ENCODE results near the gene PDE7B.
A peak's percentile ranks its signal among the peaks of the same experiment; 100 is the strongest.

PDE7B gene

DNA sequence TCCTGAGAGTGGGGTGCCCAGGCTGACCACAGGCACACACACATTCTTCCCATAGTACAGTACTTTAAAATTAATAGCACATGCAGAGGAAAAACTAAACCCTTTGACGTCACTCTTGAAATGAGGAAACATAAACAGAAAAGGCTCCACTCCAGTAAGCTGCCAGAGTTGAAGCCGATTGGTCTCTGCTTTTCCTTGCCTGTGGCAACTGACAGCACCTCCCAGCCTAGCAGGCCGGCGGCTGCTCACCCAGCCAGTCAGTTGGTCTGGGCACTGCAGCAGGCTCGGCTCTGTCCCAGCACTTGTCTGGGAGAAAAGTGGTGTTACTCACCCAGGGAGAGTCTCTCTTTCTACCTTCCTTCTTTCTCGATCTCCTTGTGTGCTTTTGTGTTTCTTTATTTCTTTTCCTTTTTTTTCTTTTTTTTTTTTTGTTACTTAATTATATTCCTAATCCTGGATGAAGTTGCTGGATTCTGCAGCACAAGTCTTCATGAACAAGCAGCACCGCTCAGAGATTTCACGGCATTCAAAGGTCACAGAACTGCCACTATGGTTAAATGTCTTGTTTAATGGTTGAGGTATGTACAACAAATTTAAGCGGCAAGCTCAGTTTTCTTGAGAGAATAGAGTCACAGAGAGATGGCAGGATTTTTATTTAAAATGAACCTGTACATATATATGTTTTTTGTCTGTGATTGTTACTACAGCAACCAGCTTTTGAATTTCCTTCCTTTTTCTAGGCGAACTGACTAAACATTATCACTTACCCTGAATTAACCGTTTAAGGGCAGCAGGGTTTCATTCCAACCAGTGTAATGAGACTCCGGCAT, at the start of gene PDE7B:
Gene PDE7B, plus strand, starts transcription at position 260 of the 830 bp plus-strand sequence.
- peak; percentile 97 for DNase-seq (ENCODE audit: low spot score)

GRCh38 chr6:135801755-135802465, 49.6 kb upstream of the PDE7B start:
- DNase-seq (ENCODE audit: low spot score) = no peak

- no peak for DNase-seq (ENCODE audit: low spot score)
Observed at GRCh38 chr6:135810486-135810885, 41.0 kb upstream of the PDE7B start.

- no peak for DNase-seq (ENCODE audit: low spot score)
Observed at GRCh38 chr6:135811170-135811569, 40.3 kb upstream of the PDE7B start.

DNA sequence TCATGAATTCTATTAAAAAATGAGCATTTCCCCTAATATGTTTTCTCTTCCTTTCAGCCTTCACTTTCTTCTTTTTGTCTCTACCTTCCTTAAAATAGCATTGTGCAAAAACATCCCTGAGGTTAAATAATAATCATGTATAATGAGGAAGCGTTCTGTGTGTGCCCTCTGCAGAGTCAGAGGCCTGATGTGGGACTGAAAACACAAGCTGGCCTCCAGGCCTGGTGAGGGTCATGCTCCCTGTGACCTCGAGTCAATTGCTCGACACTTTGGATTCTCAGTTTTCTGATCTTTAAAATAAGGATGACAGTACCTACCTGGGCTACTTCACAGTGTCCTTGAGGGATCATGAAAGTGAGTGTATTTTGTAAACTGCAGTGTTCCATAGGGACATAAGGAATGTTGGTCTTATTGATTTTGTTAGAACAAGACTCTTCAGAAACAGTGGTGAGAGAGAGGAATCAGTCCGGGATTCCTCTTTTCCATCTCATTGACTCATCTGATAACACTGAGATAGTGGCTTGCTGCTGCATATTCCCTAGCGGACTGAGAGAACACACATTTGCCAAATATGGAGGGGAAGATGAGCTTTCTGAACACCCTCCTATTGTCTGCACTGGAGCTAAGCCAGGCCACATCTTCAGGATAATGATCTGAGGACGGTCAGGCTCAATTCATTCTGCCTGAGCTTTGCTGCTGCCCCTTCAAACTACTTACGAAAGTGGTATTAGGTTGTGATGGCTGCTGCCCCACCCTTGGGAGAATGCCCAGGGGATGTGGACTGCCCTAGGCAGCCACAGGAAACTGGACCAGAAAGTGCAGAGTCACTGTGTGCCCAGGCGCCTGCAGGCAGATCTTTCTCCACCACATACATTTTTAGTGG, 39.6 kb upstream of the PDE7B start:
- DNase-seq (ENCODE audit: low spot score) = peak; percentile 12

DNA sequence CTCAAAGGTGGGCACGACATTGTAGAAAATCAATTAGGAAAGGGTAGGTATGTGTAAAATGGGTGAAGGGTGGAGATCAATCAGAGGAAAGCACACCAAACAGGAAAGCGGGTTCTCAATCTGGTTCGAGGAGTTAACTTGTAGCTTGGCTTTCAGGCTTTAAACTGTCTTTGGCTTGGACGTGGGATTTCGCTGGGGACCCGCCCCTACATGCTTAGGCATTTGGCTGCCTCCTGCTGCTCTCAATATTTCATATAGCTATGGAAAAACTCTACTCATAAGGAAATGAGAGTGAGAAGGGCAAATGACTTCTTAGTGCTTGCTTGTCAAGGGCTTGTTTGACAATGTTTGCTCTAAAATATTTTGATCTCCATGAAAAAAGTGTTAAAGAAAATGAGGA, 38.1 kb upstream of the PDE7B start:
- no peak for DNase-seq (ENCODE audit: low spot score)

DNA sequence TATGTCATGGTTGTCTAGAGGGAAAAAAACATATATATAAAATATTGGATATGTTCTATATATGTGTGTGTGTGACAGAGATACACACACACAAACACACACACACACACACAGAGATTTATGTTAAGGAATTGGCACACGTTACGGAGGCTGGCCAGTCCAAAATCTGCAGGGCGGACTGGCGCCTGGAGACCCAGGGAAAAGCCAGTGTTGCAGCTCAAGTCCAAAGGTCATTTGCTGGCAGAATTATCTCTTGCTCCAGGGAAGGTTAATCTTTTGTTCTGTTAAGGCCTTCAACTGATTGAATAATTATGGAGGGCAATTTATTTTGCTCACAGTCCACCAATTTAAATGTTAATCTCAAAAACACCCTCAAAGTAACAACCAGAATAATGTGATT, 37.5 kb upstream of the PDE7B start:
- no peak for DNase-seq (ENCODE audit: low spot score)

DNA sequence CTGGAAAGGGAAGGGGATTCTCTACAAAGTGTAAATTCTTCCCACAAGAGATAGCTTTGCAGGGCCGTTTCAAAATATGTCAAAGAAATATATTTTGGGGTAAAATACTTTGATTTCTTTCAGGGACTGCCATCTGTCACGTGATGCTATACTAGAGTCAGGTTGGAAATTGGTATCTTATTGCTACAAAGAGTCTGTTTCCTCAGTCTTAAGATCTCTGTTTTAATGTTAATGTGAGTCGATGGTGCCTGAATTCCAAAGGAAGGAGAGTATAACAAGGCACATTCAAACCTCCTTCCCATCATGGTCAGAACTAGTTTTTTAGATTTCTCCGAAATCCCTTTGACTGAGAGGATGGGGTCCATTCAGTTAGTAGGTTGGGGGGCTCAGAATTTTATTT, 36.3 kb upstream of the PDE7B start:
- no peak for DNase-seq (ENCODE audit: low spot score)

DNA sequence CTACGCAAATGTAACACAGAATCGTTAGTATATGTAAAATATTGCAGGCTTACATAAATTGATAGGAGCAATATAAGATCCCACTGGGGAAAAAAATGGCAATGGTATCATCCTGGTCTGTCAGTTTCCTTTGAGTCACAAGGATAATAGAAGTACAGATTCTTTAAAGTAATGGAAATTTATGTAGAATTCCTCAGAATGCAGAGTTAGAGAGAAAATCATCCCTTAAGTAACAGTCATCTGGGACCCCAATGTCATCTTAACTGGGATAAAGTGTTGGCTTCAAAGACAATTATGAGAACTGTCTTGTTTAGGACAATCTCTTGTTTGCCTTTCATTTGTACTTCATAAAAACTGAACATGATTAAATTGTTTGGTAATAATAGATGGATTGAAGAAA, 34.5 kb upstream of the PDE7B start:
- DNase-seq (ENCODE audit: low spot score) = no peak

GRCh38 chr6:135819665-135820064, 31.8 kb upstream of the PDE7B start:
- DNase-seq (ENCODE audit: low spot score) = no peak

- DNase-seq (ENCODE audit: low spot score) = no peak
Observed at GRCh38 chr6:135820340-135820739, 31.2 kb upstream of the PDE7B start.

DNA sequence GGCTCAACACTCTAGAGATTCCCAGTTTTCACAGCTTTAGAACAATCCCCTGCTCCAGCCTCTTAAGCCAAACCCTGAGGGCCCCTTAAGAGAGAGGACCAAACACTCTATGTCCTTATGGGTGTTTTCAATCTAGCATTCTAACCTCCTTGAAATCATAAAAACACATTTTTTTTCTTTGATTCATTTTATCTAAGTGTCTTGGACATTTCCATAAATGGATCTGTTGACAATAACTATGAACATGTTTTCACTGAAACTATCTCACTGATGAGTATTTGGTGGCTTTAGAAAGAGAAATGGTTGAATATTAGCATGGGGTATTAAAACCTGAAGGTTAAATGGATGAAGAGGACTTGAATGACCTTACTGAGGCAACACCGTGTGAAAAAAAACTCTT, 27.6 kb upstream of the PDE7B start:
- DNase-seq (ENCODE audit: low spot score) = no peak

DNA sequence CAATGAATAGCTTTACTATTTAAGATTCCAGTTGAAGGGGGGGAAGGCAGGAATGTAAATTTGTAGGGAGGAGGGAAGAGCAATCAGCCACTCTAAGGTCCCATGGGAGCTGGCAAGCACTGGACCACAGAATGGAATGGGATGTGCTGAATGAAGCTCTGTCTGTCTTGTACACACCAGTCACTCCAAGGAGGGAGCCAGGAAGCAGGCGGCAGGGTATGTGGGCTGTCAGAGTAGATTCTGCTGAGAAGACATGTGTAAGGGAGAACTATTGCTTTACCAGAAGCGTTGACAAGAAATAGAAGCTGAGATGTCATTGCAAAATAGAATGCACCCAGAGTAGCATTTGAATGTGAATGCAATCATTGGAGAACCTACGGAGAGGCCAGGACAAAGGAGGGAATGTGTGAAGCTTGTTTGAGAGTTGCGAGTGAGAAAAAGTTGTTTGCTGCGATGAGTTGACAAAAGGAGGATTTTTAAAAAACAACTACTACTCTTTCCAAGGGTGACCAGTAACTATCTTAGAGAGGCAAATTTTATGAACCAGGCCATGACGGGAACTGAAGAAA, 25.2 kb upstream of the PDE7B start:
- DNase-seq (ENCODE audit: low spot score) = no peak

DNA sequence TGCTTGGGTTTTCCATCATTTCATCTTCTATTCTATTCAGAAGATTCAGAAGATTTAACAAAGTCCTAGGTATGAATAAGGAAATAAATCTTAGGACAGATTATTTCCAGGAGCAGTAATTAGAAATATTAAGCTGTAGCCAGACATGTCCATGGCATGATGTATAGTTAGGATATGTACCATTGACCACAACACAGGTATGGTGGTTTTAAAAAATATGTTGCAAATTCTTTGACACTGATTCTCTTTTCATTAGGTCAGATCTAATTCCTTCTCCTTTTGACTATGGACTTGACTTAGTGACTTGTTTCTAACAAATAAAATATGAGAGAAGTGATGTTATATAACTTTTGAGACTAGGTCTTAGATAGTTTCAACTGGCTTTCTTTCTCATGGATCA, 23.5 kb upstream of the PDE7B start:
- DNase-seq (ENCODE audit: low spot score) = no peak

DNA sequence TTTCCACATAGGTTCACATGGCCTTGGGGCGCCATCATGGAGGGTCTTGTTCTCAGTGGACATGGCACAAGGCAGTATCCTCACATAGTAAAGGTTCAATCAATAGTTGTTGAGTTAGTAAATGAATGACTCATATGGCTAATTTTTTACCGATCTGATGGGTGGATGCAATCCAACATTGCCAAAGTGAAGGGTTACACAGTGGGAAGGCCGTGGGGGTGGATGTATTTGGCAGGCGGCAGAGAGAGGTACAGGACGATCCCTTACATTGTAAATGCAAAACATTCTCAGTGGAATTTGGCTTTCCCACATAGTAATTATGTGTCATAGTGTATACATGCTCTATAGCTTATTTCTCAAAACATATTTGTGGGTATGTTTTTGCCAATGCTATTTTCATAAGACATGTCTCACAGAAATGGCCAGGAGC, 21.0 kb upstream of the PDE7B start:
- DNase-seq (ENCODE audit: low spot score) = no peak

DNA sequence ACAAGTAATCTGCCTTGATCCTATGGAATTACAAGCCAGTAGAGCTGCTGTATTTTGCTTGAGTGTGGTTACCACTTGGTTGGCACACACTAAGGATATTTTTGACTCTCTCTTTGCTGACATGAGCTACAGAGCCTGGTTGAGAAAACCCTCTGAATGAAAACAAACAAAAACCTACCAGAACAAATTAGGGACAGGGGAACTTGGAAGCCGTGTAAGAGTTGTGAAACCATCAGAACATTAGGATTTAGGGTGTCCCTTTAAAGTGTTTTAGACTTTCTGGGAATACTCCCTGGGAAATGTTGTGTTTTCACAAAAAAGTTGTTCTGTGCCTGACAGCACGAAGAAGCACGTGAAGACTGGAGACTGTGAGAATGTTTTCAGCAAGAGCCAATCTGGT, 20.5 kb upstream of the PDE7B start:
- DNase-seq (ENCODE audit: low spot score) = no peak

GRCh38 chr6:135832166-135832565, 19.3 kb upstream of the PDE7B start:
- DNase-seq (ENCODE audit: low spot score) = no peak

GRCh38 chr6:135833771-135834170, 17.7 kb upstream of the PDE7B start:
- DNase-seq (ENCODE audit: low spot score) = no peak

DNA sequence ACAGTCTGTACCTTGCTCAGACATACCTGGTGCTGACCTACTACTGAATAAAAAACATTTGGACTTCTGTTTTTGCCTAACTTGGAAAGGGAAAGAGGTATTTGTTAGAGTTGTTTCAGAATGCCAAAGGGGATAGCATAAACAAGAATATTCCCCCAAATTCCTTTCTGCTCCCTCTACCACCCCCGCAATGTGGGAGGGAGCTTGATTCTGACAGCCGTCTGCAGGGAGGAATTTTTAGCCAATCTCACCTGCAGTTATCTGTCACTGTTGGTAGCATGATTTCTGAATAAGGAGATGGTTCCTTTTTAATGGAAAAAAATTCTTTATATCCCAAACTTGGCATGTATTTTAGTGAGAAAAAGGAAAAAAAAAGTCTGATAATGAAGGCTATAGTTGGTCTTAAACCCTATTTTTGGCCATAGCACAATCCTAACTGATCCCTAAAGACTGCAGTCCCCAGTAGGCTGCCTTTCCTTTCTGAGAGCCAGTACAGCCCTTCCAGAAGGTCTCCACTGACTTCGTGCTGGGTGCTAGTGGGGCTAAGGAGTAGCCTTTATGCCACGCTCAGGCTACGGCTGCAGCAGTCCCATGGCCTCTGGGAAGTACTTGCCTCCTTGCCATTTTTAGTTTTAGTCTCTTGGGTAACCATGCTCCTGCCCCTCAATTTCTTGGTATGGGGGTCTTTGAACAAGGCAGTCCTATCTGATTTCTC, 13.6 kb upstream of the PDE7B start:
- DNase-seq (ENCODE audit: low spot score) = no peak

DNA sequence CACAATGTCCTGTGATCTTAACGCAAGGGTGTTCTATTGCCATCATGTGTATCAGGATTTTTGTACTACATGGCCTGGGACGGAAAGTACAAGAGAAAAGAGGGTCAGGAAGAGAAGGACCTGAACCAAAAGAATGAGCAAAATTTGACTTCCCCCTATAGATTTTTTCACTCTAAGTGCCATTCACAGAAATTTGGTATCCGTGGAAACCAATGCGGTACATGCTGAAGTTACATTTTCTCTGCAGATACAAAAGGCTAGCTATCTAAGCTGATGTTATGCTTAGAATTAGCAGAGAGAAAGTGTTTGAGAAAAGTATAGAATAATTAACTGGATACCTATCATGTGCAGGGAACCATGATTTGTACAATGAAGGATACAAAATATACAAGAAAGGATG, 12.4 kb upstream of the PDE7B start:
- DNase-seq (ENCODE audit: low spot score) = no peak

DNA sequence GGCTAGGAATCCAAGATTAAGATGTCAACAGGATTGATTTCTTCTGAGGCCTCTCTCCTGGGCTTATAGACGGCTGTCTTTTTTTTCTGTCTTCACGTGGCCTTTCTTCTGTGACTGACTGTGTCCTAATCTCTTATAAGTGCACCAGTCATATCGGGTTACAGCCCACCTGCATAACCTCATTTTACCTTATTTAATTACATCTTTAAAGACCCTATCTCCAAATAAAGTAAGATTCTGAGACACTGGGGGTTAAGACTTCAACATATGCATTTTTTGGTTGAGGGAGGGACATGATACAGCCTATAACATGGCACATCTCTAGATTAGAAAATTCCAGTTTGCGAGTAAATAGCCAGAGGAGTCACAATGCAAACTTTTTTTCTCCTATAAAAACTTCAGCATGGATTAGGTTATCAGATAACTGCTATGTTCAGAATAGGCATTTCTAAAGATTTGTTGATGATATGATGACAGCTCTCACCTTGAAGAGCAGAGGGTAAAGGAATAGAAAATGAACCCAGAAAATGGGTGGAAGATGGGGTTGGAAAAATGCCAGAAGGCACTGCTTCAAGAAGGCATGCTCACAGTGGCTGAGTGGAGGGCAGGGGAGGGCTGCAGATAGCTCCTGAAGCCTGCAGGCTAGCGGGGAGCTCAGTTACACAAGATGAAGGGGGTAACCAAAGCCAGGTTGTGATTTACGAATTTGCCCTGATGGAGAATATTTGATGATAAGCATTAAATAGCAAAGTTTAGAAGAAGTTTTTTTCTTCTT, 8.7 kb upstream of the PDE7B start:
- no peak for DNase-seq (ENCODE audit: low spot score)

Measured in AG20443 (cell line).